Measurements from ENCODE around the gene ABAT.

Gene ABAT

GRCh38 chr16:8818504-8819270, 144.3 kb downstream of the ABAT start:
- no peak for DNase-seq (ENCODE audit: low spot score)

DNA sequence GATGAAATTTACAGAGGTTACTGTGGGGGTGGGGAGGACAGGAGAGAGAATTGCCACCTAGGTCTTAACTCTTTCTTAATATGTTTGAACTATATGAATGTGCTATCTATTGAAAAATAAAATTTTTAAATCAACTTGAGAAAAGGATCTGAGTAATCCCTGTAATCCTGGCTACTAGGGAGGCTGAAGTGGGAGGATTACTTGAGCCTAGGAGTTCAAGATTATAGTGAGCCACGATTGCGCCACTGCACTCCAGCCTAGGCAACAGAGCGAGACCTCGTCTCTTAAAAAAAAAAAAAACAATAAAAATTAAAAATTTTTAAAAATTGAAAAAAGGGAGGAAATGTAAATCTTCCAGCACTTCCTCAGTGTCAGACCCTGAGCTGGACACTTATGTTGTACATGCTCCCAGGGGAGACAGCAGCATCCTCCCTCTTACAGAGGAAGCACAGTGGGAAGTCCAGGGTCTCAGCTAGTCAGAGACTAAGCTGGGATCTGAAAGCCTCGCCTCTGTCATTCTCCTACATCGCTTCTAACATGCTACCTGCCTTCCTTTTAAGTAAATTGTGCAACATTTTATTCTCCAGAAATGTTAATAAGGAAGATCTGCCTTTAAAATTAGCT, 145.1 kb downstream of the ABAT start:
- DNase-seq (ENCODE audit: low spot score): no peak

GRCh38 chr16:8822403-8822802, 148.0 kb downstream of the ABAT start:
- no peak for DNase-seq (ENCODE audit: low spot score)

- DNase-seq (ENCODE audit: low spot score): no peak
Measured at GRCh38 chr16:8826278-8826879, 152.0 kb downstream of the ABAT start.

- DNase-seq (ENCODE audit: low spot score): no peak
Measured at GRCh38 chr16:8828541-8829165, 154.2 kb downstream of the ABAT start.

DNA sequence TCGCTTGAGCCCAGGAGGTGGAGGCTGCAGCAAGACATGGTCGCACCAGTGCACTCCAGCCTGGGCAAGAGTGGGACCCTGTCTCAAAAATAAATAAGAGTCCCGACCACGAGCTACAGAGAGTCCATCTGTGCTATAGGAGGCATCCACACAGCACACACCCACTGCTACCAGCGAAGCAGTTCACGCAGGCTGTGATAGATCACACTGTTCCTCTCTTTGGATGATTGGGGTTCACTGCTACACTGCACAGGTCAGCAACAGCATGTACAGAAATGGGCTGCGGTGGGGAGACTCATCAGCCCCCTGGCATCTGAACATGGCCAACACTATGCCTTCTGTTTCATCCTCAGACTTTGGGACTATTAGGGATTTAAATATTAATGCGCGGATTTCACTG, 157.0 kb downstream of the ABAT start:
- no peak for DNase-seq (ENCODE audit: low spot score)

DNA sequence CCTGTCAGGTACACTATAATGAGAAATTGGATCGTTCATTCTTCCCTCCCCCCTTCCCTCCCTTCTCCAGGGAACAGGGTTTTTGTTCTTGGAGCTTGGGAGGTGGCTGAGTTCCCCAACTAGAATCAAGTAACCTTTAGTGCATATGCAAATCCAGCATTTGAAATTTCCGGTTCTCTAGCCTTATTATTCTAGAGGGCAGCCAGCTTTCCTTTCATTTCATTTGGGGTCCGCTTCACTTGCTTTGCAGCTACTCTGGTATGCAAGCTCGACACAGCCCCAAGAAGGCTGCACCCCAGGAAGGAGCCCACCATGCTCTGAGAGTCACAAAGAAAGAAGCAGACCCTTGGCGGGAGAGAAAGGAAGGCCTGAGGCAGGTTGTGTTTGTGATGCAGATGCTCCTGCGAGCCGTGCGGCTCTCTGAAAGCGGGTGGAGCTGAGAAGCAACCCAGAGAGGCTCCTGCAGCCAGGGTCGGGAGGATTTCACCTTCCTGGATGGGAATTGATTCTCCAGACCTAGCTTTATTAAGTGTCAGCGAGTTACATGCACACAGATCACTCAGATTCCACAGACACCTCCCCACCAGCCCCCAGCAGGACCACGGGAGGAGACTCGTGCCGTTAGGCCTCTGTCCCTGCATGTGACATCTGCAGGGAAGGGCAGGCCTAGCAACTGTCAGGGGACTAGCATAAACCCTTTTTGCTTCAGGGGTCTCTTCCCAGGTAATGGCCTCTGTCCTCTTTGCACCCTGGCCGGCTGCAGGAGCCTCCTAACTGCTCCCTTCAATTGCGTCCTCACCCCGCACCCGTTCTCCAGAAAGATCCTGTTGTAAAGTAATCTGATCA, 157.7 kb downstream of the ABAT start:
- peak; percentile 61 for DNase-seq (ENCODE audit: low spot score)

GRCh38 chr16:8832717-8833105, 158.3 kb downstream of the ABAT start:
- no peak for DNase-seq (ENCODE audit: low spot score)

Data from iPS-NIHi11 (cell line).